Stimulated activated CD4-positive, alpha-beta T cell treated with anti-CD3 and anti-CD28 coated beads, Interleukin-2, amount 100 ng/mL, for 24 hours (primary cell): ENCODE data around the gene EXOG.
A peak's percentile ranks its signal among the peaks of the same experiment; 100 is the strongest.

Experiments
- DNase-seq, 2 donors: peaks; one replicate each; pipeline ENCODE4 v3.0.0-alpha.2; 2020

EXOG gene

GRCh38 chr3:38474928-38475605 lies 21.1 kb upstream of the EXOG start:
- DNase-seq = no peak

- DNase-seq = no peak
These were observed 20.4 kb upstream of the EXOG start for GRCh38 chr3:38475716-38476115.

- DNase-seq = no peak
These were observed 19.9 kb upstream of the EXOG start for GRCh38 chr3:38476157-38476756.

GRCh38 chr3:38477057-38477820 lies 18.9 kb upstream of the EXOG start:
- no peak for DNase-seq

GRCh38 chr3:38477839-38478450 lies 18.2 kb upstream of the EXOG start:
- no peak for DNase-seq

- no peak for DNase-seq
These were observed 17.2 kb upstream of the EXOG start for GRCh38 chr3:38478901-38479300.

- DNase-seq = peak; percentile 42 to 50
These were observed 16.6 kb upstream of the EXOG start for GRCh38 chr3:38479431-38480092.

GRCh38 chr3:38480093-38480445 lies 16.1 kb upstream of the EXOG start:
- DNase-seq = no peak

- DNase-seq = no peak
These were observed 15.2 kb upstream of the EXOG start for GRCh38 chr3:38480930-38481329.

- DNase-seq = no peak
These were observed 13.2 kb upstream of the EXOG start for GRCh38 chr3:38482951-38483350.

GRCh38 chr3:38487323-38487722 lies 8.8 kb upstream of the EXOG start:
- no peak for DNase-seq

GRCh38 chr3:38488949-38489348 lies 7.2 kb upstream of the EXOG start:
- DNase-seq = no peak

- DNase-seq = no peak
These were observed 6.4 kb upstream of the EXOG start for GRCh38 chr3:38489766-38490165.

- no peak for DNase-seq
These were observed 5.7 kb upstream of the EXOG start for GRCh38 chr3:38490281-38491030.

GRCh38 chr3:38491215-38491614 lies 4.9 kb upstream of the EXOG start:
- no peak for DNase-seq

- DNase-seq = no peak
These were observed 3.1 kb upstream of the EXOG start for GRCh38 chr3:38493031-38493430.

GRCh38 chr3:38497031-38497430 lies 891 bp downstream of the EXOG start:
- no peak for DNase-seq

- DNase-seq = no peak
These were observed 4.7 kb downstream of the EXOG start for GRCh38 chr3:38500688-38501417.

GRCh38 chr3:38507120-38507519 lies 11.0 kb downstream of the EXOG start:
- no peak for DNase-seq

GRCh38 chr3:38509732-38510131 lies 13.6 kb downstream of the EXOG start:
- no peak for DNase-seq

- no peak for DNase-seq
These were observed 14.5 kb downstream of the EXOG start for GRCh38 chr3:38510631-38511030.

- DNase-seq = no peak
These were observed 15.4 kb downstream of the EXOG start for GRCh38 chr3:38511546-38511945.
